Testis (tissue), 3 donors: Measurements from ENCODE around the gene WDR75. TPM values are rescaled to one million over a fixed set of nuclear protein-coding genes. Genes with fewer than 3 reads are reported as not detected.

Experiments used
- DNase-seq: peaks from one replicate; pipeline ENCODE4 v3.0.0-alpha.2; 2019
- H3K27ac ChIP-seq, 2 donors: fragments of 200-600 bp; sonication (generic); one replicate each; pipeline ENCODE4 v1.5.1; 2019
- H3K27me3 ChIP-seq: fragments of 200-600 bp; sonication (generic); one replicate; pipeline ENCODE4 v1.5.1; 2019
- H3K36me3 ChIP-seq: fragments of 200-600 bp; sonication (generic); one replicate; pipeline ENCODE4 v1.5.1; 2017; ENCODE audit warnings: low read depth; ENCODE audit errors: missing control alignments
- H3K4me1 ChIP-seq: fragments of 200-600 bp; sonication (generic); one replicate; pipeline ENCODE4 v1.5.1; 2019
- H3K4me3 ChIP-seq, 2 donors: fragments of 200-600 bp; sonication (generic); one replicate each; pipeline ENCODE4 v1.5.1; 2017 to 2019
- H3K9me3 ChIP-seq: fragments of 200-600 bp; sonication (generic); one replicate; pipeline ENCODE4 v1.5.1; 2017
- CTCF ChIP-seq, 3 experiments: fragments of 450-650 bp in 2 of 3; fragments of 200-600 bp in 1 of 3; sonication (generic) in 1 of 3; IDR thresholded peaks; one replicate each; pipeline ENCODE4 v1.5.1; 2016 to 2019; ENCODE audit warnings: antibody characterized with exemption in 3 of 3, mild to moderate bottlenecking in 2 of 3, moderate library complexity in 1 of 3
- POLR2A ChIP-seq: fragments of 450-650 bp; IDR thresholded peaks from one replicate; pipeline ENCODE4 v1.6.1; 2017; ENCODE audit warnings: antibody characterized with exemption, mild to moderate bottlenecking, moderate library complexity
- WGBS, 2 donors: methylation state at CpG; one replicate each; pipeline ENCODE4 v1.1.5; 2018; 5-methylcytosine and 5-hydroxymethylcytosine counted together
- intact Hi-C: fragments of 100-400 bp; cut with DNase I; formaldehyde crosslinking; loops from one replicate; pipeline ENCODE4 v1.15.1; 2023; ENCODE audit warnings: low total_unique reads
- polyA plus RNA-seq: library from polyadenylated mRNA; stranded (reverse); fragments of 350-450 nt; fragmentation: Illumina TruSeq; extraction: RNeasy Lipid Tissue Mini Kit (QIAGEN cat#74804); gene quantifications from one replicate; pipeline ENCODE4 v1.2.3, GENCODE V29; 2014; ENCODE audit warnings: low read depth, low replicate concordance; ENCODE audit not compliant: insufficient read depth
- total RNA-seq, 2 donors: library from RNA; depleted of rRNA; stranded (reverse); fragments of >200 nt; gene quantifications; one replicate each; pipeline ENCODE4 v1.2.3, GENCODE V29; 2016

The WDR75 gene
- total and polyA plus RNA-seq, 3 donors from 2014 or later: 21.5 to 38.1 (median 35.0) TPM

GRCh38 chr2:189499137-189499536 is 57.9 kb downstream of the WDR75 start:
- no peak for DNase-seq
- no peaks in the 10 kb centered on the region for H3K27me3 ChIP-seq
- intact Hi-C loops: no loop called here
- no peaks in the 10 kb centered on the region for H3K4me1 ChIP-seq
- no peaks in the 10 kb centered on the region for H3K36me3 ChIP-seq
- no peak overlapping the region for H3K27ac ChIP-seq
- no peak overlapping the region for H3K4me3 ChIP-seq
- WGBS, 2 donors: 93 to 94% methylated on average over 1 of the region's 1 CpG
- TF ChIP-seq POLR2A (no peak), CTCF (IDR thresholded peaks at IDR 0.05) (no peak)
- H3K9me3 ChIP-seq: no peaks in the 10 kb centered on the region

- Histone ChIP-seq H3K27ac (no peak overlapping the region), H3K9me3 (no peaks in the 10 kb centered on the region), H3K27me3 (no peaks in the 10 kb centered on the region), H3K4me1 (no peaks in the 10 kb centered on the region), H3K4me3 (no peak overlapping the region), H3K36me3 (no peaks in the 10 kb centered on the region)
- intact Hi-C loops: no loop called here
- WGBS, 2 donors: 83 to 87% methylated on average over 6 of the region's 6 CpGs
- TF ChIP-seq CTCF (IDR thresholded peaks at IDR 0.05): no peak
- TF ChIP-seq POLR2A: no peak
- DNase-seq: no peak
Measured at GRCh38 chr2:189500456-189501160, 59.3 kb downstream of the WDR75 start.

- Histone ChIP-seq H3K9me3 (no peaks in the 10 kb centered on the region), H3K27me3 (no peaks in the 10 kb centered on the region), H3K4me1 (no peaks in the 10 kb centered on the region), H3K27ac (no peak overlapping the region), H3K36me3 (no peaks in the 10 kb centered on the region), H3K4me3 (no peak overlapping the region)
- 70 to 77% methylated on average over 2 of the region's 2 CpGs for WGBS, 2 donors
- intact Hi-C loops: no loop called here
- no peak for TF ChIP-seq POLR2A
- TF ChIP-seq CTCF (IDR thresholded peaks at IDR 0.05): no peak
- DNase-seq: no peak
Measured at GRCh38 chr2:189501487-189501886, 60.2 kb downstream of the WDR75 start.

GRCh38 chr2:189502714-189503113 is 61.4 kb downstream of the WDR75 start:
- no peaks in the 10 kb centered on the region for H3K4me1 ChIP-seq
- intact Hi-C loops: no loop called here
- no peaks in the 10 kb centered on the region for H3K9me3 ChIP-seq
- WGBS, 2 donors: 56 to 75% methylated on average over 2 of the region's 2 CpGs
- no peak for DNase-seq
- H3K27me3 ChIP-seq: no peaks in the 10 kb centered on the region
- no peak overlapping the region for H3K27ac ChIP-seq
- H3K4me3 ChIP-seq: no peak overlapping the region
- no peaks in the 10 kb centered on the region for H3K36me3 ChIP-seq
- TF ChIP-seq POLR2A: no peak
- TF ChIP-seq CTCF (IDR thresholded peaks at IDR 0.05): no peak

- no peaks in the 10 kb centered on the region for H3K4me1 ChIP-seq
- H3K4me3 ChIP-seq: no peak overlapping the region
- no peaks in the 10 kb centered on the region for H3K9me3 ChIP-seq
- H3K27ac ChIP-seq: no peak overlapping the region
- TF ChIP-seq POLR2A: no peak
- TF ChIP-seq CTCF (IDR thresholded peaks at IDR 0.05): no peak
- DNase-seq: no peak
- WGBS, 2 donors: 85 to 90% methylated on average over 5 of the region's 5 CpGs
- no peaks in the 10 kb centered on the region for H3K36me3 ChIP-seq
- no peaks in the 10 kb centered on the region for H3K27me3 ChIP-seq
- intact Hi-C loops: no loop called here
Measured at GRCh38 chr2:189504238-189504637, 63.0 kb downstream of the WDR75 start.
